CD4-positive, alpha-beta T cell treated with Interferon alpha-2 for 1 hour (primary cell): ENCODE results near the gene RBM47.
"Not testable (repeated sequence)": the region's sequence is repeated elsewhere in the genome, so short reads cannot be mapped to it uniquely, and the experiment has no call there.

ENCODE experiments used
- DNase-seq, 2 donors: peaks; one replicate each; pipeline ENCODE4 v3.0.0-alpha.2; 2020 to 2022

Gene RBM47

GRCh38 chr4:40629401-40630334, at the start of gene RBM47:
Gene RBM47 (minus strand): TSS chr4:40629864. CDS start chr4:40438893, 190,971 bp downstream.
- peak; percentile 23 to 50 for DNase-seq

GRCh38 chr4:40678421-40678820, 48.8 kb upstream of the RBM47 start:
- no peak for DNase-seq

GRCh38 chr4:40675166-40675565, 45.5 kb upstream of the RBM47 start:
- DNase-seq: no peak

- DNase-seq: peak; percentile 11 to 50
These were observed 43.2 kb upstream of the RBM47 start for GRCh38 chr4:40672528-40673522.

- DNase-seq: no peak
These were observed 39.8 kb upstream of the RBM47 start for GRCh38 chr4:40669504-40669903.

- no peak for DNase-seq
These were observed 36.2 kb upstream of the RBM47 start for GRCh38 chr4:40665842-40666241.

GRCh38 chr4:40662962-40663604, 33.4 kb upstream of the RBM47 start:
- DNase-seq: no peak

- DNase-seq: no peak
These were observed 32.1 kb upstream of the RBM47 start for GRCh38 chr4:40661803-40662202.

- no peak for DNase-seq
These were observed 26.7 kb upstream of the RBM47 start for GRCh38 chr4:40656201-40656863.

- DNase-seq: no peak
These were observed 21.6 kb upstream of the RBM47 start for GRCh38 chr4:40651280-40651679.

- no peak for DNase-seq
These were observed 19.7 kb upstream of the RBM47 start for GRCh38 chr4:40649321-40649720.

- peak in 1 of 2 donors; percentile 46 for DNase-seq
These were observed 19.1 kb upstream of the RBM47 start for GRCh38 chr4:40648742-40649281.

- DNase-seq: no peak
These were observed 18.5 kb upstream of the RBM47 start for GRCh38 chr4:40648131-40648530.

- no peak for DNase-seq
These were observed 15.9 kb upstream of the RBM47 start for GRCh38 chr4:40645586-40645985.

GRCh38 chr4:40632080-40632479, 2.4 kb upstream of the RBM47 start:
- DNase-seq: no peak

- peak in 1 of 2 donors; percentile 56 for DNase-seq
These were observed 814 bp upstream of the RBM47 start for GRCh38 chr4:40630335-40631021.

GRCh38 chr4:40628888-40629287, 776 bp downstream of the RBM47 start:
- DNase-seq: no peak

- DNase-seq: not testable (repeated sequence)
These were observed 1.3 kb downstream of the RBM47 start for GRCh38 chr4:40628407-40628806.

- no peak for DNase-seq
These were observed 2.1 kb downstream of the RBM47 start for GRCh38 chr4:40627540-40627939.

GRCh38 chr4:40626183-40626990, 3.3 kb downstream of the RBM47 start:
- no peak for DNase-seq
